ENCODE data around the gene KCNS1. TPM values are rescaled to one million over a fixed set of nuclear protein-coding genes. Genes with fewer than 3 reads are reported as not detected.

The KCNS1 gene
- total RNA-seq, 1 experiment from 2014 or later = 1.2 TPM

DNA sequence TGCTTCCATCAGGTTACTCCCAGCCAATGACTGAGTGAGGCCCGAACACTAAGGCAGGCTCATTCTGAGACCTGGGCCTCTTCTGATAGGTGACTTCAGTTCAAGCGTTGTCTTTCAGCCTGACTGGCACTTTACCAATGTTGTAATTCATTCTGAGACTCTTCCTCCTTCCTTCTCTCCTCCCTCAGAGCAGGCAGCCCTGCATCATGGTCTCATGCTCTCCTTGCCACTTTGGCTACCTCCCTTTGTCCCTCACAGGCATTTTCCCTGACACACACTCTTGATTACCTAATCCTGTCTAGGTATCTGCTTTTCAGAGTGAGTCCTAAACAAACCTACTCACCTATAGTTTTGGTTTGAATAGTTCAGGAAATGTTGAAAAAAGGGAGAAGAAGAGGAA lies 36.0 kb upstream of the KCNS1 start (continued):
- TF ChIP-seq, protein P1, sequence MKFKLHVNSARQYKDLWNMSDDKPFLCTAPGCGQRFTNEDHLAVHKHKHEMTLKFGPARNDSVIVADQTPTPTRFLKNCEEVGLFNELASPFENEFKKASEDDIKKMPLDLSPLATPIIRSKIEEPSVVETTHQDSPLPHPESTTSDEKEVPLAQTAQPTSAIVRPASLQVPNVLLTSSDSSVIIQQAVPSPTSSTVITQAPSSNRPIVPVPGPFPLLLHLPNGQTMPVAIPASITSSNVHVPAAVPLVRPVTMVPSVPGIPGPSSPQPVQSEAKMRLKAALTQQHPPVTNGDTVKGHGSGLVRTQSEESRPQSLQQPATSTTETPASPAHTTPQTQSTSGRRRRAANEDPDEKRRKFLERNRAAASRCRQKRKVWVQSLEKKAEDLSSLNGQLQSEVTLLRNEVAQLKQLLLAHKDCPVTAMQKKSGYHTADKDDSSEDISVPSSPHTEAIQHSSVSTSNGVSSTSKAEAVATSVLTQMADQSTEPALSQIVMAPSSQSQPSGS (CRISPR knock-in tag; IDR thresholded peaks at IDR 0.05; ENCODE audit: borderline replicate concordance, low read depth) = no peak
- TF ChIP-seq, protein P2, sequence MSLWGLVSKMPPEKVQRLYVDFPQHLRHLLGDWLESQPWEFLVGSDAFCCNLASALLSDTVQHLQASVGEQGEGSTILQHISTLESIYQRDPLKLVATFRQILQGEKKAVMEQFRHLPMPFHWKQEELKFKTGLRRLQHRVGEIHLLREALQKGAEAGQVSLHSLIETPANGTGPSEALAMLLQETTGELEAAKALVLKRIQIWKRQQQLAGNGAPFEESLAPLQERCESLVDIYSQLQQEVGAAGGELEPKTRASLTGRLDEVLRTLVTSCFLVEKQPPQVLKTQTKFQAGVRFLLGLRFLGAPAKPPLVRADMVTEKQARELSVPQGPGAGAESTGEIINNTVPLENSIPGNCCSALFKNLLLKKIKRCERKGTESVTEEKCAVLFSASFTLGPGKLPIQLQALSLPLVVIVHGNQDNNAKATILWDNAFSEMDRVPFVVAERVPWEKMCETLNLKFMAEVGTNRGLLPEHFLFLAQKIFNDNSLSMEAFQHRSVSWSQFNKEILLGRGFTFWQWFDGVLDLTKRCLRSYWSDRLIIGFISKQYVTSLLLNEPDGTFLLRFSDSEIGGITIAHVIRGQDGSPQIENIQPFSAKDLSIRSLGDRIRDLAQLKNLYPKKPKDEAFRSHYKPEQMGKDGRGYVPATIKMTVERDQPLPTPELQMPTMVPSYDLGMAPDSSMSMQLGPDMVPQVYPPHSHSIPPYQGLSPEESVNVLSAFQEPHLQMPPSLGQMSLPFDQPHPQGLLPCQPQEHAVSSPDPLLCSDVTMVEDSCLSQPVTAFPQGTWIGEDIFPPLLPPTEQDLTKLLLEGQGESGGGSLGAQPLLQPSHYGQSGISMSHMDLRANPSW (CRISPR knock-in tag; conservative IDR thresholded peaks at IDR 0.05; ENCODE audit: low read depth) = no peak

DNA sequence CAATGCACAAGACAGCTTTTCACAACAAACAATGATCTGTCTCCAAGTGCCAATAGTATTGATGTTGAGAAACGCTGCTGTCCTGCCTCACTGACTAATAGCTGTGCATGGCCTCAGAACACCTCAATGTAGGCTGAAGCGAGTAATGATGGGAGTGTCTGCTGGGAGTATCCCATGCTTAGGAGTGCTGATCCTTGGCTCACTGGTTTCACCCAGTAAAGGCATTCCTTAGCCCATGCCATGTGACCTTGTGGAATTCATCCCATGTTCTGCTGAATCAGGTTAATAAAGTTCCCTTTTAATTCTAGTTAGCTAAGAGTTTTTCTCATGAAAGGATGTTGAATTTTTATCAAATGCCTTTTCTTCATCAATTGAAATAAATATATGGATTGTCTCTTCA lies 27.2 kb upstream of the KCNS1 start:
- H3K4me3 Mint-ChIP-seq = no peak overlapping the region
- peaks cover 37% of the 10 kb centered on the region for H3K27me3 Mint-ChIP-seq (ENCODE audit: low read depth)
- H3K9me3 Mint-ChIP-seq = peaks cover 7% of the 10 kb centered on the region; the same call in 1 of the 2 replicates
- DNase-seq (ENCODE audit: low spot score) = no peak
- CTCF ChIA-PET = interaction anchor here (2.0 to 2.1 kb wide), 2 partner anchors 11 to 101 kb away, joined by 6 to 11 read pairs; no protein-coding TSS in a partner anchor
- TF ChIP-seq ESRRA (CRISPR knock-in tag; IDR thresholded peaks at IDR 0.05; ENCODE audit: borderline replicate concordance) (no peak), FOXP1 (CRISPR knock-in tag; IDR thresholded peaks at IDR 0.05; ENCODE audit: borderline replicate concordance) (no peak), NR3C1 (CRISPR knock-in tag; conservative IDR thresholded peaks at IDR 0.05; ENCODE audit: low read depth) (no peak), SMAD4 (CRISPR knock-in tag; IDR thresholded peaks at IDR 0.05) (no peak), TCF7 (CRISPR knock-in tag; IDR thresholded peaks at IDR 0.05; ENCODE audit: low read depth) (no peak), FOXK1 (CRISPR knock-in tag; IDR thresholded peaks at IDR 0.05) (no peak), HMGA2 (CRISPR knock-in tag; IDR thresholded peaks at IDR 0.05) (no peak), ZBTB21 (CRISPR knock-in tag; IDR thresholded peaks at IDR 0.05; ENCODE audit: borderline replicate concordance) (no peak), RELA (CRISPR knock-in tag; IDR thresholded peaks at IDR 0.05; ENCODE audit: borderline replicate concordance) (no peak), ZNF416 (CRISPR knock-in tag; IDR thresholded peaks at IDR 0.05) (no peak), ATF1 (CRISPR knock-in tag; IDR thresholded peaks at IDR 0.05) (no peak), JAZF1 (CRISPR knock-in tag; IDR thresholded peaks at IDR 0.05) (no peak), GRHL2 (CRISPR knock-in tag; IDR thresholded peaks at IDR 0.05; ENCODE audit: insufficient replicate concordance, severe bottlenecking) (no peak), TP53 (CRISPR knock-in tag; IDR thresholded peaks at IDR 0.05) (no peak), SP1 (CRISPR knock-in tag; conservative IDR thresholded peaks at IDR 0.05) (no peak)
- TF ChIP-seq, protein P3, sequence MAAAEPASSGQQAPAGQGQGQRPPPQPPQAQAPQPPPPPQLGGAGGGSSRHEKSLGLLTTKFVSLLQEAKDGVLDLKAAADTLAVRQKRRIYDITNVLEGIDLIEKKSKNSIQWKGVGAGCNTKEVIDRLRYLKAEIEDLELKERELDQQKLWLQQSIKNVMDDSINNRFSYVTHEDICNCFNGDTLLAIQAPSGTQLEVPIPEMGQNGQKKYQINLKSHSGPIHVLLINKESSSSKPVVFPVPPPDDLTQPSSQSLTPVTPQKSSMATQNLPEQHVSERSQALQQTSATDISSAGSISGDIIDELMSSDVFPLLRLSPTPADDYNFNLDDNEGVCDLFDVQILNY (CRISPR knock-in tag; IDR thresholded peaks at IDR 0.05) = no peak
- TF ChIP-seq, protein P4, sequence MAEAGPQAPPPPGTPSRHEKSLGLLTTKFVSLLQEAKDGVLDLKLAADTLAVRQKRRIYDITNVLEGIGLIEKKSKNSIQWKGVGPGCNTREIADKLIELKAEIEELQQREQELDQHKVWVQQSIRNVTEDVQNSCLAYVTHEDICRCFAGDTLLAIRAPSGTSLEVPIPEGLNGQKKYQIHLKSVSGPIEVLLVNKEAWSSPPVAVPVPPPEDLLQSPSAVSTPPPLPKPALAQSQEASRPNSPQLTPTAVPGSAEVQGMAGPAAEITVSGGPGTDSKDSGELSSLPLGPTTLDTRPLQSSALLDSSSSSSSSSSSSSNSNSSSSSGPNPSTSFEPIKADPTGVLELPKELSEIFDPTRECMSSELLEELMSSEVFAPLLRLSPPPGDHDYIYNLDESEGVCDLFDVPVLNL (CRISPR knock-in tag; IDR thresholded peaks at IDR 0.05; ENCODE audit: borderline replicate concordance, low read depth) = no peak
- TF ChIP-seq, protein P5, sequence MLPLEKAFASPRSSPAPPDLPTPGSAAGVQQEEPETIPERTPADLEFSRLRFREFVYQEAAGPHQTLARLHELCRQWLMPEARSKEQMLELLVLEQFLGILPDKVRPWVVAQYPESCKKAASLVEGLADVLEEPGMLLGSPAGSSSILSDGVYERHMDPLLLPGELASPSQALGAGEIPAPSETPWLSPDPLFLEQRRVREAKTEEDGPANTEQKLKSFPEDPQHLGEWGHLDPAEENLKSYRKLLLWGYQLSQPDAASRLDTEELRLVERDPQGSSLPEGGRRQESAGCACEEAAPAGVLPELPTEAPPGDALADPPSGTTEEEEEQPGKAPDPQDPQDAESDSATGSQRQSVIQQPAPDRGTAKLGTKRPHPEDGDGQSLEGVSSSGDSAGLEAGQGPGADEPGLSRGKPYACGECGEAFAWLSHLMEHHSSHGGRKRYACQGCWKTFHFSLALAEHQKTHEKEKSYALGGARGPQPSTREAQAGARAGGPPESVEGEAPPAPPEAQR (CRISPR knock-in tag; IDR thresholded peaks at IDR 0.05) = no peak
- TF ChIP-seq, protein P6, sequence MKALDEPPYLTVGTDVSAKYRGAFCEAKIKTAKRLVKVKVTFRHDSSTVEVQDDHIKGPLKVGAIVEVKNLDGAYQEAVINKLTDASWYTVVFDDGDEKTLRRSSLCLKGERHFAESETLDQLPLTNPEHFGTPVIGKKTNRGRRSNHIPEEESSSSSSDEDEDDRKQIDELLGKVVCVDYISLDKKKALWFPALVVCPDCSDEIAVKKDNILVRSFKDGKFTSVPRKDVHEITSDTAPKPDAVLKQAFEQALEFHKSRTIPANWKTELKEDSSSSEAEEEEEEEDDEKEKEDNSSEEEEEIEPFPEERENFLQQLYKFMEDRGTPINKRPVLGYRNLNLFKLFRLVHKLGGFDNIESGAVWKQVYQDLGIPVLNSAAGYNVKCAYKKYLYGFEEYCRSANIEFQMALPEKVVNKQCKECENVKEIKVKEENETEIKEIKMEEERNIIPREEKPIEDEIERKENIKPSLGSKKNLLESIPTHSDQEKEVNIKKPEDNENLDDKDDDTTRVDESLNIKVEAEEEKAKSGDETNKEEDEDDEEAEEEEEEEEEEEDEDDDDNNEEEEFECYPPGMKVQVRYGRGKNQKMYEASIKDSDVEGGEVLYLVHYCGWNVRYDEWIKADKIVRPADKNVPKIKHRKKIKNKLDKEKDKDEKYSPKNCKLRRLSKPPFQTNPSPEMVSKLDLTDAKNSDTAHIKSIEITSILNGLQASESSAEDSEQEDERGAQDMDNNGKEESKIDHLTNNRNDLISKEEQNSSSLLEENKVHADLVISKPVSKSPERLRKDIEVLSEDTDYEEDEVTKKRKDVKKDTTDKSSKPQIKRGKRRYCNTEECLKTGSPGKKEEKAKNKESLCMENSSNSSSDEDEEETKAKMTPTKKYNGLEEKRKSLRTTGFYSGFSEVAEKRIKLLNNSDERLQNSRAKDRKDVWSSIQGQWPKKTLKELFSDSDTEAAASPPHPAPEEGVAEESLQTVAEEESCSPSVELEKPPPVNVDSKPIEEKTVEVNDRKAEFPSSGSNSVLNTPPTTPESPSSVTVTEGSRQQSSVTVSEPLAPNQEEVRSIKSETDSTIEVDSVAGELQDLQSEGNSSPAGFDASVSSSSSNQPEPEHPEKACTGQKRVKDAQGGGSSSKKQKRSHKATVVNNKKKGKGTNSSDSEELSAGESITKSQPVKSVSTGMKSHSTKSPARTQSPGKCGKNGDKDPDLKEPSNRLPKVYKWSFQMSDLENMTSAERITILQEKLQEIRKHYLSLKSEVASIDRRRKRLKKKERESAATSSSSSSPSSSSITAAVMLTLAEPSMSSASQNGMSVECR (CRISPR knock-in tag; IDR thresholded peaks at IDR 0.05; ENCODE audit: borderline replicate concordance) = no peak
- POLR2A ChIA-PET = no interaction called here
- no peak for ATAC-seq
- H3K4me1 Mint-ChIP-seq = no peaks in the 10 kb centered on the region
- no peaks in the 10 kb centered on the region for H3K36me3 Mint-ChIP-seq
- no peak overlapping the region for H3K27ac Mint-ChIP-seq

Data from WTC11 (cell line).